ENCODE data around the gene ACTL10.

The ACTL10 gene

GRCh38 chr20:33710681-33711445, 44.1 kb downstream of the ACTL10 start:
- Histone ChIP-seq H3K4ac (ENCODE audit: low read depth in 1 of 2, low read length in 2 of 2) (no peak overlapping the region), H3K9me3 (ENCODE audit: control insufficient read depth, low read length) (no peaks in the 10 kb centered on the region), H3K23ac (ENCODE audit: low read length in 2 of 2) (no peak overlapping the region), H2BK12ac (ENCODE audit: low read length in 2 of 2) (no peak overlapping the region), H3K36me3 (ENCODE audit: control insufficient read depth in 1 of 2, insufficient read depth in 2 of 2, low read depth in 1 of 2, low read length in 2 of 2) (peaks cover 14 to 48% of the 10 kb centered on the region in 2 experiments), H2AK5ac (ENCODE audit: low read length, severe bottlenecking) (no peak overlapping the region), H2BK120ac (ENCODE audit: low read depth, low read length) (no peak overlapping the region), H2AFZ (ENCODE audit: low read depth, low read length) (no peak overlapping the region), H3K4me2 (ENCODE audit: low read length, poor library complexity, severe bottlenecking) (no peak overlapping the region), H3K14ac (ENCODE audit: low read length in 2 of 2) (no peak overlapping the region), H2BK5ac (ENCODE audit: low read depth, low read length, poor library complexity, severe bottlenecking) (no peak overlapping the region), H3K27ac (ENCODE audit: low read length, poor library complexity, severe bottlenecking) (no peak overlapping the region), H3K27me3 (ENCODE audit: control insufficient read depth in 1 of 2, insufficient read depth in 1 of 2, low read length in 2 of 2) (no peaks in the 10 kb centered on the region), H3K4me1 (ENCODE audit: control insufficient read depth, insufficient read depth, low read depth, low read length) (no peaks in the 10 kb centered on the region), H3K9ac (ENCODE audit: low read length) (no peak overlapping the region), H3K18ac (ENCODE audit: low read depth in 1 of 2, low read length in 2 of 2) (no peak overlapping the region), H4K8ac (ENCODE audit: low read length) (peak overlapping the region; percentile 7), H3K79me1 (replicated peaks; ENCODE audit: low read length, poor library complexity, severe bottlenecking) (no peaks in the 10 kb centered on the region), H3K4me3 (ENCODE audit: insufficient read depth in 1 of 2, low read depth in 1 of 2, low read length in 2 of 2) (no peak overlapping the region), H2BK15ac (ENCODE audit: low read depth, poor library complexity, severe bottlenecking) (no peak overlapping the region), H4K91ac (ENCODE audit: low read length) (no peak overlapping the region)
- DNase-seq, result no peak
- 83% methylated on average over 13 of the region's 14 CpGs for WGBS

- WGBS, result 76% methylated on average over 1 of the region's 1 CpG
Observed at GRCh38 chr20:33711446-33711738, 44.6 kb downstream of the ACTL10 start.

GRCh38 chr20:33713865-33714367, 47.2 kb downstream of the ACTL10 start:
- H2AFZ ChIP-seq (ENCODE audit: low read depth, low read length), result no peak overlapping the region
- no peak overlapping the region for H3K23ac ChIP-seq (ENCODE audit: low read length in 2 of 2)
- H3K4me2 ChIP-seq (ENCODE audit: low read length, poor library complexity, severe bottlenecking), result no peak overlapping the region
- H2BK120ac ChIP-seq (ENCODE audit: low read depth, low read length), result no peak overlapping the region
- 93% methylated on average over 10 of the region's 10 CpGs for WGBS
- no peak overlapping the region for H3K4ac ChIP-seq (ENCODE audit: low read depth in 1 of 2, low read length in 2 of 2)
- H4K8ac ChIP-seq (ENCODE audit: low read length), result no peak overlapping the region
- no peak for DNase-seq
- H2BK15ac ChIP-seq (ENCODE audit: low read depth, poor library complexity, severe bottlenecking), result no peak overlapping the region
- no peak overlapping the region for H2BK5ac ChIP-seq (ENCODE audit: low read depth, low read length, poor library complexity, severe bottlenecking)
- H2AK5ac ChIP-seq (ENCODE audit: low read length, severe bottlenecking), result no peak overlapping the region
- H3K79me1 ChIP-seq (replicated peaks; ENCODE audit: low read length, poor library complexity, severe bottlenecking), result peaks cover 2% of the 10 kb centered on the region
- no peak overlapping the region for H3K27ac ChIP-seq (ENCODE audit: low read length, poor library complexity, severe bottlenecking)
- H3K4me3 ChIP-seq (ENCODE audit: insufficient read depth in 1 of 2, low read depth in 1 of 2, low read length in 2 of 2), result no peak overlapping the region
- no peak overlapping the region for H2BK12ac ChIP-seq (ENCODE audit: low read length in 2 of 2)
- no peaks in the 10 kb centered on the region for H3K4me1 ChIP-seq (ENCODE audit: control insufficient read depth, insufficient read depth, low read depth, low read length)
- H4K91ac ChIP-seq (ENCODE audit: low read length), result no peak overlapping the region
- peak overlapping the region in 1 of 2 experiments; percentile 48 for H3K18ac ChIP-seq (ENCODE audit: low read depth in 1 of 2, low read length in 2 of 2)
- no peaks in the 10 kb centered on the region for H3K27me3 ChIP-seq (ENCODE audit: control insufficient read depth in 1 of 2, insufficient read depth in 1 of 2, low read length in 2 of 2)
- peak overlapping the region in 1 of 2 experiments; percentile 48 for H3K14ac ChIP-seq (ENCODE audit: low read length in 2 of 2)
- H3K36me3 ChIP-seq (ENCODE audit: control insufficient read depth in 1 of 2, insufficient read depth in 2 of 2, low read depth in 1 of 2, low read length in 2 of 2), result peaks cover 14 to 40% of the 10 kb centered on the region in 2 experiments
- no peak overlapping the region for H3K9ac ChIP-seq (ENCODE audit: low read length)
- H3K9me3 ChIP-seq (ENCODE audit: control insufficient read depth, low read length), result no peaks in the 10 kb centered on the region

More at GRCh38 chr20:33711446-33711738, 44.6 kb downstream of the ACTL10 start:
- Histone ChIP-seq H3K14ac (ENCODE audit: low read length in 2 of 2) (no peak overlapping the region), H3K9me3 (ENCODE audit: control insufficient read depth, low read length) (no peaks in the 10 kb centered on the region), H3K36me3 (ENCODE audit: control insufficient read depth in 1 of 2, insufficient read depth in 2 of 2, low read depth in 1 of 2, low read length in 2 of 2) (peaks cover 14 to 48% of the 10 kb centered on the region in 2 experiments), H3K9ac (ENCODE audit: low read length) (no peak overlapping the region), H3K4me1 (ENCODE audit: control insufficient read depth, insufficient read depth, low read depth, low read length) (no peaks in the 10 kb centered on the region), H3K23ac (ENCODE audit: low read length in 2 of 2) (no peak overlapping the region), H3K27me3 (ENCODE audit: control insufficient read depth in 1 of 2, insufficient read depth in 1 of 2, low read length in 2 of 2) (no peaks in the 10 kb centered on the region), H3K4me2 (ENCODE audit: low read length, poor library complexity, severe bottlenecking) (no peak overlapping the region), H2AFZ (ENCODE audit: low read depth, low read length) (no peak overlapping the region), H3K79me1 (replicated peaks; ENCODE audit: low read length, poor library complexity, severe bottlenecking) (peaks cover 2% of the 10 kb centered on the region), H3K4ac (ENCODE audit: low read depth in 1 of 2, low read length in 2 of 2) (no peak overlapping the region), H2BK15ac (ENCODE audit: low read depth, poor library complexity, severe bottlenecking) (no peak overlapping the region), H3K27ac (ENCODE audit: low read length, poor library complexity, severe bottlenecking) (no peak overlapping the region), H2BK120ac (ENCODE audit: low read depth, low read length) (no peak overlapping the region), H4K8ac (ENCODE audit: low read length) (no peak overlapping the region), H2AK5ac (ENCODE audit: low read length, severe bottlenecking) (no peak overlapping the region), H2BK5ac (ENCODE audit: low read depth, low read length, poor library complexity, severe bottlenecking) (no peak overlapping the region), H3K18ac (ENCODE audit: low read depth in 1 of 2, low read length in 2 of 2) (no peak overlapping the region), H4K91ac (ENCODE audit: low read length) (no peak overlapping the region), H3K4me3 (ENCODE audit: insufficient read depth in 1 of 2, low read depth in 1 of 2, low read length in 2 of 2) (no peak overlapping the region), H2BK12ac (ENCODE audit: low read length in 2 of 2) (no peak overlapping the region)
- DNase-seq, result no peak

- Histone ChIP-seq H3K27ac (ENCODE audit: low read length, poor library complexity, severe bottlenecking) (no peak overlapping the region), H2AFZ (ENCODE audit: low read depth, low read length) (no peak overlapping the region), H3K4me2 (ENCODE audit: low read length, poor library complexity, severe bottlenecking) (no peak overlapping the region), H4K91ac (ENCODE audit: low read length) (no peak overlapping the region), H3K4me3 (ENCODE audit: insufficient read depth in 1 of 2, low read depth in 1 of 2, low read length in 2 of 2) (no peak overlapping the region), H3K27me3 (ENCODE audit: control insufficient read depth in 1 of 2, insufficient read depth in 1 of 2, low read length in 2 of 2) (no peaks in the 10 kb centered on the region), H3K79me1 (replicated peaks; ENCODE audit: low read length, poor library complexity, severe bottlenecking) (peaks cover 2% of the 10 kb centered on the region), H3K9me3 (ENCODE audit: control insufficient read depth, low read length) (no peaks in the 10 kb centered on the region), H2BK5ac (ENCODE audit: low read depth, low read length, poor library complexity, severe bottlenecking) (no peak overlapping the region), H3K14ac (ENCODE audit: low read length in 2 of 2) (no peak overlapping the region), H2BK15ac (ENCODE audit: low read depth, poor library complexity, severe bottlenecking) (no peak overlapping the region), H2BK120ac (ENCODE audit: low read depth, low read length) (no peak overlapping the region), H4K8ac (ENCODE audit: low read length) (no peak overlapping the region), H3K9ac (ENCODE audit: low read length) (no peak overlapping the region), H3K36me3 (ENCODE audit: control insufficient read depth in 1 of 2, insufficient read depth in 2 of 2, low read depth in 1 of 2, low read length in 2 of 2) (peaks cover 5 to 29% of the 10 kb centered on the region in 2 experiments), H3K4me1 (ENCODE audit: control insufficient read depth, insufficient read depth, low read depth, low read length) (peaks cover 4% of the 10 kb centered on the region), H2AK5ac (ENCODE audit: low read length, severe bottlenecking) (no peak overlapping the region), H3K4ac (ENCODE audit: low read depth in 1 of 2, low read length in 2 of 2) (no peak overlapping the region), H3K23ac (ENCODE audit: low read length in 2 of 2) (no peak overlapping the region), H3K18ac (ENCODE audit: low read depth in 1 of 2, low read length in 2 of 2) (no peak overlapping the region), H2BK12ac (ENCODE audit: low read length in 2 of 2) (no peak overlapping the region)
- DNase-seq, result no peak
- 80% methylated on average over 2 of the region's 2 CpGs for WGBS
Observed at GRCh38 chr20:33716498-33716897, 49.8 kb downstream of the ACTL10 start.

Measured in mesenchymal stem cell (in vitro differentiated cells and primary cell).